ENCODE results near the gene IFT88.

IFT88 gene

GRCh38 chr13:20526664-20527063 lies 40.3 kb upstream of the IFT88 start:
- TF ChIP-seq CTCF (IDR thresholded peaks at IDR 0.05), result no peak

GRCh38 chr13:20528452-20528851 lies 38.5 kb upstream of the IFT88 start:
- TF ChIP-seq CTCF (IDR thresholded peaks at IDR 0.05), result no peak

GRCh38 chr13:20534038-20534608 lies 32.8 kb upstream of the IFT88 start:
- no peak for TF ChIP-seq CTCF (IDR thresholded peaks at IDR 0.05)

GRCh38 chr13:20536992-20537391 lies 30.0 kb upstream of the IFT88 start:
- TF ChIP-seq CTCF (IDR thresholded peaks at IDR 0.05), result no peak

GRCh38 chr13:20544201-20544923 lies 22.6 kb upstream of the IFT88 start:
- TF ChIP-seq CTCF (IDR thresholded peaks at IDR 0.05), result no peak

GRCh38 chr13:20546556-20546955 lies 20.4 kb upstream of the IFT88 start:
- no peak for TF ChIP-seq CTCF (IDR thresholded peaks at IDR 0.05)

GRCh38 chr13:20547479-20547908 lies 19.5 kb upstream of the IFT88 start:
- TF ChIP-seq CTCF (IDR thresholded peaks at IDR 0.05), result no peak
